Mesothelial cell of epicardium (in vitro differentiated cells): ENCODE measurements around the gene CIB4. TPM values are rescaled to one million over a fixed set of nuclear protein-coding genes. Genes with fewer than 3 reads are reported as not detected.

Source experiments
- DNase-seq, 2 experiments: peaks; one replicate each; pipeline ENCODE4 v3.0.0; 2021; ENCODE audit warnings: low spot score in 2 of 2; ENCODE audit not compliant: unreplicated experiment in 2 of 2
- H3K27ac Mint-ChIP-seq: 2 replicates; pipeline ENCODE4 v1.8.0; 2021; ENCODE audit warnings: mixed read lengths
- H3K27me3 Mint-ChIP-seq: 2 replicates; pipeline ENCODE4 v1.8.0; 2021; ENCODE audit warnings: low read depth, mixed read lengths
- H3K36me3 Mint-ChIP-seq: 2 replicates; pipeline ENCODE4 v1.8.0; 2021; ENCODE audit warnings: mixed read lengths
- H3K4me1 Mint-ChIP-seq: 2 replicates; pipeline ENCODE4 v1.8.0; 2021; ENCODE audit warnings: mixed read lengths
- H3K4me3 Mint-ChIP-seq: 2 replicates; pipeline ENCODE4 v1.8.0; 2021; ENCODE audit warnings: mild to moderate bottlenecking, moderate library complexity, mixed read lengths
- H3K9me3 Mint-ChIP-seq: 2 replicates; pipeline ENCODE4 v1.8.0; 2021; ENCODE audit warnings: mixed read lengths
- total RNA-seq: library from RNA; stranded (reverse); gene quantifications from 3 replicates; pipeline ENCODE4 v1.2.1, GENCODE V29; 2021
- TF ChIP-seq, protein P1 (sequence below): fragments of 200-600 bp; sonication (generic); IDR thresholded peaks from one replicate; pipeline ENCODE4 v1.5.0; 2021; ENCODE audit warnings: antibody characterized with exemption; ENCODE audit not compliant: unreplicated experiment

CIB4 gene
- total RNA-seq, 1 donor from 2014 or later = not detected

DNA sequence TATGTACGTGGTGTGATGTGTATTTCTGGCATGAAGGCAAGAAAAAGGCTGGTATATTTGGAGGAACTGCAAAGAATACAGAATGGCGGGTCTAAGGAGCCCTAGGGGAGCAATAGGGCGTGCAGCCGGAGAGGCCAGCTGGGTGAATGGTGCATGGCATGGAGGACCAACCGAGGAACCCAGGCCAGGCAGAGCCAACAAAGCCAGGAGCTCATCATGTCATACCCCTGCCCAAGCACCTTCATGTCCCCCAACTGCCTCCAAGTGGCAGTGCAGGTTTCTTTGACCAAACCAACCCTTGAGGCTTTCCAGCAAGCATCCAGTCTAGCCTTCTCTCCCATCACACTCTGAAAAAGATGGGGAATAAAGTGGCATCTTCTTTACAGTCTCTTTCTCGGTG is 42.4 kb upstream of the CIB4 start:
- Mint-ChIP-seq H3K27me3 (no peaks in the 10 kb centered on the region), H3K9me3 (no peaks in the 10 kb centered on the region), H3K4me3 (no peak overlapping the region), H3K4me1 (peaks cover 19% of the 10 kb centered on the region), H3K36me3 (no peaks in the 10 kb centered on the region), H3K27ac (no peak overlapping the region)
- TF ChIP-seq, protein P1, sequence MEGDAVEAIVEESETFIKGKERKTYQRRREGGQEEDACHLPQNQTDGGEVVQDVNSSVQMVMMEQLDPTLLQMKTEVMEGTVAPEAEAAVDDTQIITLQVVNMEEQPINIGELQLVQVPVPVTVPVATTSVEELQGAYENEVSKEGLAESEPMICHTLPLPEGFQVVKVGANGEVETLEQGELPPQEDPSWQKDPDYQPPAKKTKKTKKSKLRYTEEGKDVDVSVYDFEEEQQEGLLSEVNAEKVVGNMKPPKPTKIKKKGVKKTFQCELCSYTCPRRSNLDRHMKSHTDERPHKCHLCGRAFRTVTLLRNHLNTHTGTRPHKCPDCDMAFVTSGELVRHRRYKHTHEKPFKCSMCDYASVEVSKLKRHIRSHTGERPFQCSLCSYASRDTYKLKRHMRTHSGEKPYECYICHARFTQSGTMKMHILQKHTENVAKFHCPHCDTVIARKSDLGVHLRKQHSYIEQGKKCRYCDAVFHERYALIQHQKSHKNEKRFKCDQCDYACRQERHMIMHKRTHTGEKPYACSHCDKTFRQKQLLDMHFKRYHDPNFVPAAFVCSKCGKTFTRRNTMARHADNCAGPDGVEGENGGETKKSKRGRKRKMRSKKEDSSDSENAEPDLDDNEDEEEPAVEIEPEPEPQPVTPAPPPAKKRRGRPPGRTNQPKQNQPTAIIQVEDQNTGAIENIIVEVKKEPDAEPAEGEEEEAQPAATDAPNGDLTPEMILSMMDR = no peak
- DNase-seq = no peak

DNA sequence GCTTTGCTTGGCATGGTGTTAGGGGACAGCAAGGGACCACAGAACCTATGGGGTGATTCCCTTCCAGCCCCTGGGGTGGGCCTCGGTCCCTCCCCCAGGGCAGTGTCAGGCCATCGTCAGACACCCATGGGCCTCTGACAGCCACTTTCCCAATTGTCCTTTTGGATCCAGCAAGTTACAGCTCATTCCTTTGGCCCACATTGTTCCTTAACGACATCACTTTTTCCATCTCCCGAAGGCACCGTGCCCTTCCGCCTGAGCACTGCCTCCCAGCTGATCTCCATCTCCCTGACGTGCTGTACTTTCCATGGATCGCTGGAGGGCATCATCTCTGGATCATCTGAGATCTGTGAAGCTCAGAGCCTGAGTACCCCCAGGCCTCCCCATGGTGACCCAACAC is 41.0 kb upstream of the CIB4 start:
- peaks cover 7% of the 10 kb centered on the region for H3K9me3 Mint-ChIP-seq
- no peaks in the 10 kb centered on the region for H3K36me3 Mint-ChIP-seq
- TF ChIP-seq, protein P1 = no peak
- no peaks in the 10 kb centered on the region for H3K27me3 Mint-ChIP-seq
- peaks cover 15% of the 10 kb centered on the region for H3K4me1 Mint-ChIP-seq
- H3K4me3 Mint-ChIP-seq = no peak overlapping the region
- H3K27ac Mint-ChIP-seq = no peak overlapping the region
- DNase-seq = no peak

DNA sequence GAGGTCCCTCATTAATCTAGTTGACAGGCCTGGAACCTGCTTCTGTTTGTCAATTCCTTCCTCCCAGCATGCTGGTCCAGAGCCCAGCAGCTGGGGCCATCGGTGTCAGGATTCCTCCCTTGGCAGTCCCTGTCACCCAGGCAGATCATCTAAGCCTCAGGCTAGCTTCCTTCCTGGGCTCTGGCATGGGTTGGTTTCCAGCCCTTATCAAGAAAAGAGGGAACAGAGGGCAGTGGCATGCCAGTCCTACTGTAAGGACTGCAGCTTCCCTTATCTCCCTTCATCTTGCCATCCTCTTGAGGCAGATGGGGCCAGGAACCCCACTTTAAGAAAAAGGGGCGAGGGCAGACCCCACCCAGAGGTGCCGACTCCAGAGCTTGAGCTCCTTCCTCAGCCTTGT is 40.5 kb upstream of the CIB4 start:
- Mint-ChIP-seq H3K4me1 (peaks cover 10% of the 10 kb centered on the region), H3K27me3 (no peaks in the 10 kb centered on the region), H3K4me3 (no peak overlapping the region), H3K36me3 (no peaks in the 10 kb centered on the region), H3K9me3 (peaks cover 7% of the 10 kb centered on the region), H3K27ac (no peak overlapping the region)
- DNase-seq = no peak
- TF ChIP-seq, protein P1 = no peak

DNA sequence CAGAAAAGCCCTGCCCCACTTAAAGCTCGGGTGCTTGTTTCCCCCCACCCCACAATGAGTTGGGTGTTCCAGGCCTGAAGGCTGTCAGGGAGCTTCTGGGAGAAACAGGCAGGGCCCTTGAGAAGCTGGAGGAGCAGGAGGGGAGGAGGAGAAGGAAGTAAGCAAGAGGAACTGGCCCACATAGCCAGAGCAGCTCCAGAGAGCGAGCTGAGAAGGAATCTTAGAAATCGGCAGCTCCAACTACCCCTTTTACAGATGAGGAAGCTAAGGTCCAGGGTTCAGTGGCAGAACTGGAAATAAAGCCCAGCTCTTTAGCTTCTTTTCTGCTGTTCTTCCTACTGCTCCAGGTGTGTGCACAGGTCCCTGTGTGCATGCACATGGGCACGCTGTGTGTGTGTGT is 38.7 kb upstream of the CIB4 start:
- TF ChIP-seq, protein P1 = no peak

DNA sequence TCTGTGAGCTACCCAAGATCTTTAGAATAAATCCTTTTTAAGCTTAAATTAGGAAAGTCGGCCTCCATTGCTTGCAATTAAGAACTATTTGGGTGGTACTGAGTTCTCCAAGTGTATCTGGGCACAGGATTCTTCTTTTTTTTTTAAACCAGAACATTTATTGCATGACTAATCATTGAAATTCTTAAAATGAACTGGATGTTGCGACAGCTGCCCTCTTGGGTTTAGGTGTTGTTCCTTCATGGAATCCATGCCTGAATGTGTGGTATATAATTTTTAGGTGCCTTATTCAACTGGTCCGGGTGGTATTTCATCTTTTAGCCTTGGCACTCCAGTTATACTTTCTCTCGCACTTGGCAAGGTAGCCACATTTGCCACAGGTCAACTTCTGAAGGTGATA is 36.9 kb upstream of the CIB4 start:
- DNase-seq = no peak
- Mint-ChIP-seq H3K4me3 (no peak overlapping the region), H3K9me3 (peaks cover 7% of the 10 kb centered on the region), H3K27ac (no peak overlapping the region), H3K27me3 (no peaks in the 10 kb centered on the region), H3K4me1 (peaks cover 7% of the 10 kb centered on the region), H3K36me3 (no peaks in the 10 kb centered on the region)
- TF ChIP-seq, protein P1 = no peak

More for the DNA sequence above, 38.7 kb upstream of the CIB4 start:
- Mint-ChIP-seq H3K9me3 (peaks cover 7% of the 10 kb centered on the region), H3K36me3 (no peaks in the 10 kb centered on the region), H3K4me3 (no peak overlapping the region), H3K27ac (no peak overlapping the region), H3K4me1 (peaks cover 3% of the 10 kb centered on the region), H3K27me3 (no peaks in the 10 kb centered on the region)
- no peak for DNase-seq

DNA sequence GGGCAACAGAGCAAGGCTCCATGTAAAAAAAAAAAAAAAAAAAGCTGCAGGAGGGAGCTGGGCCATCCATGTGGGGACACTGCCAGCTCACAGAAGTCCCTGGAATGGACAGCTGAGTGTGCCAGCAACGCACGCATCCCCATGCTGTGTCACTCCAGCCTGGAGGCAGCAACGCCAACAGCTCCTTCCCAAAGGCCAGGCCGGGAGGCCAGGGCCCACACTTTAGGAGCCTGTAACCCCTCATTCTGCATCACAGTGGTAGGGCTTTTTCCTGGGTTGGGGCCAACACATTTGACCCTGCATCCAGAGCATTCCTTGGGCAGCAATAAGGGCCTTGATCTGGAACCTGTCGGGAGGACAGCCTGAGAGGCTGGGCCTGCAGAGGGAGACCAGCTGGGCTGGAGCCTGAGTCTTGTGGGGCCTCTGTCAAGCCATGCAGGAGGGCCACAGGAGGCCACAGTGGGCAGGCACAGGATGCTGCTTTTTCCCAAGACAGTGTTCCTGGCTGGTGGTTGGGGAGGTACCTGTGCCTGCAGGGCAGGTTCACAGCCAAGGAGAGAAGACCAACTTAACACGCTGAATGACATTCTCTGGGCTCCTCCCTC is 34.6 kb upstream of the CIB4 start:
- no peaks in the 10 kb centered on the region for H3K27me3 Mint-ChIP-seq
- peaks cover 24% of the 10 kb centered on the region for H3K4me1 Mint-ChIP-seq
- H3K27ac Mint-ChIP-seq = no peak overlapping the region
- DNase-seq = no peak
- no peak overlapping the region for H3K4me3 Mint-ChIP-seq
- no peaks in the 10 kb centered on the region for H3K36me3 Mint-ChIP-seq
- peaks cover 7% of the 10 kb centered on the region for H3K9me3 Mint-ChIP-seq
- TF ChIP-seq, protein P1 = no peak
